GM21423 (cell line): ENCODE measurements around the gene BEAN1.

Experiments used
- ATAC-seq: cut with Tn5 transposase; IDR thresholded peaks from one replicate; pipeline ENCODE4 v1.9.1; 2021; ENCODE audit warnings: mild to moderate bottlenecking, moderate library complexity; ENCODE audit not compliant: unreplicated experiment

Gene BEAN1

DNA sequence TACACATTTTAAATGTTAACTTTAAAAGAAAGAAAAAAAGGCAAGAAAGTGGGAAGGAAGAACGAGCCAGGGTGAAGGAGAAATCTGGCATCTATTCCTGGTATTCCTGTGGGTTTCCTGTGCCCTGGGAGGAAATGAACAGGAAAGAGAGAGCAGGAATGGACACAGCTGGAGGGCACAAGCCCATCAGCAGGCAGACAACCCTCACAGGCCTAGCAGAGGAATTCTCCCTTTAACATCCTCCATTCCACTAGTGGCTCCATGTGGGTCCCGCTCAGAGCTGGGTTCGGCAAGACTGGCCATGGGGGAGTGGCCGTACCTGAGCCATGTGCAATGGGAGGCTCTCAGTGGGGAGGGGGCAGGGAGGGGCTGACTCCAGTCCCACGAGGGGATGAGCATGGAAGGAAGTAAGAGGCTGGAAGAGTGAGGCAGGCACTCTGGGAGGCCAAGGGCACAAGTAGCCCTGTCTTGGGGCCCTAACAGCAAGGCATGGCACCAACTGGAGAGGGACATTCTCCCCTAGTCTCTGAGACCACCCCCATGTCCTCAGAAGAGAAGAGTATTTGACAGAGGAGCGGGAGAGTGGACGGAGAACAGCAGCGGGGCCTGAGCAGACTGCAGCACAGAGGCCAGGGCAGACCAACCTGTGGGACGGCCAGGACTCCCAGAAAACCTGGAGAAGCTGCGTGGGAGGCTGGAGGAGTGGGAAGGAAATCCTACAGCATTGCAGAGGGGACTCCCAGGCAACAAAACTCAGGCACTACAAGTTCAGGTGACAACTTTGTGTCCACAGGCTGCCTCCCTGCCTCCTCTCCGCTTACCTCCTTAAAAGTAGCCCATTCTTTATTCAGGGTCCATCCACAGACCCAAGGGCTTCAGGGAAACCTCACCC lies 92.6 kb downstream of the BEAN1 start:
- no peak for ATAC-seq

DNA sequence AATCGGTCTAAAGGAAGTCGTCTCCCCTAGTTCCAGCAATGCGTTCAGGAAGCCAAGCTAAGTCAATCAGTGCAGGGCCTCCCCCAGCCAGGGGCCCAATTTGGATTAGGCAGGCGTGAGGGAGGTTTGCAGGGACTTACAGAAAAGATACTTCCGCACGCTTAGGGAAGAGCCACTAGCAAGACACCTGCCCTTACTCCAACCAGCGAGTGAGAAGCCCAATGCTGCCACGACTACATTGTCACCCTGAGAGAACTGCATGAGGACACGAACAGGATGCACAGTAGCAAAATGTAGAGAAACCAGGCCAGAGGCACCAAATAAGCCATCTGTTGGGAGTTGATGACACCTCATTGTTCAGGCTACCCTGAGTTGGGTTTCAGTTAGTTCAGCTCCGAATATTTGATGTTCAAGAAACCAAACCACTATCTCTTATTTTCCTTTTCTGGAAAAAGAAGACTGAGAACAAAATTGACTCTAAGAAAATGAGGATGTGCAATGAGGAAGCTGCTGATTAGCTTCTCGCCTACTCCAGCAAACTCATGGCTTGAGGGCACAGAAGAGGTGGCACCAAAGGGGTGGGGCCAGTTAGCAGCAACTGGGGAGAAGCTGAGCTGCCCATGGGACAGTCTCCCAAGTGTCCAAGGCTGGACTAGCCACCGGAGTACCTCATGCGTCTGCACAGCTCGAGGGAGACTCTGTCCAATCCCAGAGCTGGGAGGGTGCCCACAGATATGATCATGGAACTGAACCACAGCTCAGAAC lies 93.5 kb downstream of the BEAN1 start:
- no peak for ATAC-seq

DNA sequence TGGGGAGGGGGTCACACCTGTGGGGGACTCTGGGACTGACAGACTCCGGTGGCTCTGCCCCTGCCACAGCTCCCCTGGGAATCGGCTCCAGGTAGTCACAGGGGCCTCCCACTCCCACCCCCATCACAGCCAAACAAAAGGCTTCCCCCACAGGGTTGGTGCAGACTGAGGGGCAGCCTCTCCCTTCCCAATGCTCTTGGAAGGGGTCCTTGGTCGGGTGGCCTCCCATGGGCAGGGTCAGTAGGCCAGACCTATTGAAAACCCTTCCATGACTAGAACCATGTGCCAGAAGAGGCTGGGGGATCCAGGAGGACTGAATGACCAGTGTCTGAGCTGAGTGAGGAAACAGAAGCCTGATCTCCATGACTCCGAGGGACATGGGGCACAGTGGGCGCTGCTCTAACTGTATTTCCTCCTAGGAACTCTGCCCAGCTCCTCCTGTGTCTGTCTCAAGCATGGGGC lies 94.2 kb downstream of the BEAN1 start:
- ATAC-seq = no peak

DNA sequence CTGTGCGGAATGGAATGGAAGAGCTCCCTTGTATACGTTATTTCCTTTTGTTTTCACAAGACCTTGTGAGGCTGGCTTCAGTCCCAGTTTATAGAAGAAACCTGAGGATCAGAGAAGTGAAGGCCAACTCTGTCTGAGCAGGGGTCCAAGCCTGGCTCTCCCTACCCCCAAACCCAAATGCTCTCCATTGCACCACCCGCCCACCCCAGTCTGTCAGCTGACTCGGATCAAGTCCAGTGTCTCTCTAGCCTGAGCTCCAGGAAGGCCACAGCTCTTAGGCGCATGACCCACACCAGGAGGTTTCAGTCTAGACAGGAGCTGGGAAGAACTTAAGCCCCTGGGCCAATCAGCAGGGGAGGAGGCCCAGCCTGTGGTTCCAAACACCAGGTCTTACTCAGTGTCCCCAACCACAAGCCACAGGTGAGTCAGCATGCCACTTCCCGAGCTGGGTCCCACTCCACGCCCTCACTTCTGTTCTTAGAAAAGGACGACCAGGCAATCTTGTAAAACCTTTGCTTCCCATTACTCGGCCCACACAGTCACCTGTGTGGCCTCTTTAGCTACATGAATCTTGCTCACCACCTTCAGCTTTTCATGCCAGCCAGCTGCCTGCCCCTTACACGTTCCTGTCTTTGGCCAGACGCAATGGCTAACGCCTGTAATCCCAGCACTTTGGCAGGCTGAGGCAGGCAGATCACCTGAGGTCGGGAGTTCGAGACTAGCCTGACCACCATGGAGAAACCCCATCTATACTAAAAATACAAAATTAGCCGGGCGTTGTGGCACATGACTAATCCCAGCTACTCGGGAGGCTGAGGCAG lies 95.1 kb downstream of the BEAN1 start:
- ATAC-seq = peak; percentile 62

DNA sequence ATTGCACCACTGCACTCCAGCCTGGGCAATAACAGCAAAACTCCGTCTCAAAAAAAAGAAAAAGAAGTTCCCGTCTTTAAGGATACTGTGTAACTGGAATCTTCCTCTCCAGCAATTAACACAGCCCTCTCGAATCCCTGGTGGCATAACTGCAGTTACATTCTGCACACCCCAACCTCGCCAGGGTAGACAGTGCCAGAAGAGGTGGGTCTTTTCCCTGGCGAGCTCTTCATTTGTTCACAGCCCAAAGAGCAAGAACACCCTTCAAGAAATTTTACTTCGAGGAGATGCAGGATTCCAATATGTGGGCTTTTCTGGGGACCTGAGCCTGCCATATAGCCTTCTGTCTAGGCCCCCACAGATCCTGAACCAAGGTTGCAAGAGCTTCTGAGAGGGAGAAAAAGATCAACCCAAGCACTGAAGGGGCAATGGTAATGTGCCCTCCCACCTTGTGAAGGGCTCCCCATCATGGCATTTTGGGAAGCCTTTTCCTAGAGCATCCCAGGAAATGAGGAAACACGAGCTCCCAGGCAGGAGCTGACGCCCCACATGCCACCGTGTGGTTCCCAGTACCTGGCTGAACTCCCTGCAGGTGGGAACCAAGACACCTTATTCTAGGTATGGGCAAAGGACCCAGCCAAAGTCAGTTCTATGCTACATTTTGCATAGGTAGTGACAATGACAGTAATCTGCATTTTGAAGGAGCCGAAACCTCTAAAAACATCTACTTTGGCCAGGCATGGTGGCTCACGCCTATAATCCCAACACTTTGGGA lies 95.9 kb downstream of the BEAN1 start:
- ATAC-seq = no peak

DNA sequence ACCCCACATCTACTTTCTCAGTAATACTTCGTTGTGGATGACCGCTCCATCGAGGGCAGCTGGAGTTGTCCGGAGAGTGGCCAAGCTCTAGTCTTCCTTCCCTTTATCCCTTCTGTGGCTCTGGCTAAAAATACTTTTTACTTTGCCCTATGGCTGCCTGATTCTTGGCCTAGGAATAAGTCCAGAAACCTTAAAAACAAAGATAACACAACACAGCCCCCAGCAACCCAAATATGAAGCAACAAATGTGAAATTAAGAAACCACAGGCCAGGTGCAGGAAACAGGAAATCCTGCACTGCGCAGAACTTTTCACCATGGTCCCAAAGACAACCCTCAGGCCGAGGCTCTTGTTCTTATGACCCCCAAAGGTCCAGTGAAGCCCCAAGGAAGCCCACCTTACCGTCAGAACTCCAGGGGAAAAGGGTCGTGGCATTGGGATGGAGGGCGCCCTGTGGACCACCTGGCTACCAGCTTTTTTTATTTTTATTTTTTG lies 96.8 kb downstream of the BEAN1 start:
- peak; percentile 32 for ATAC-seq

DNA sequence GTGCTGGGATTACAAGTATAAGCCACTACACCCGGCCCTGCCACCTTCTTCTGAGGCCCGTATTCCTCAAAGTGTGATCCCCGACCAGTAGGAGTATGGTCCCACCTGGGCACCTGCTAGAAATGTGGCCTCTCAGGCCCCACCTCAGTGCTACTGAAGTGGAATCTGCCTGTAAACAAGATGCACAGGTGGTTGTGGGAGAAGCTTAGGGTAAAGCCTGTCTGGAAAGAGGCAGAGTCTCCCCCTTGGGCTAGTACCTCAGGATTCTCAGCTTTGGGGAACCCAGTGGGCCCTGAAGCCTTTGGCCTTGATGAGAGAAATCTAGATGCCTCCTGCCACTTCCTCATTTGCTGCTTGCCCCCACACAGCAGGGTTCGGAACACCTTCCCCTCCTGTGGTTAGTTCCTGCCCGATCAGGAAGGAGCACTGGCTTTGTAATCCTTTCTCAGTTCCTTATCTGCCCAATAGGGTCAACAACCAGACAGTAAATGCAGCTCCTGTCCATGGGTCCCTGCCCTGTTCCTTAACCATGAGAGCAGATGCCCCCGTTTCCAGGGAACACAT lies 97.6 kb downstream of the BEAN1 start:
- peak; percentile 62 for ATAC-seq

DNA sequence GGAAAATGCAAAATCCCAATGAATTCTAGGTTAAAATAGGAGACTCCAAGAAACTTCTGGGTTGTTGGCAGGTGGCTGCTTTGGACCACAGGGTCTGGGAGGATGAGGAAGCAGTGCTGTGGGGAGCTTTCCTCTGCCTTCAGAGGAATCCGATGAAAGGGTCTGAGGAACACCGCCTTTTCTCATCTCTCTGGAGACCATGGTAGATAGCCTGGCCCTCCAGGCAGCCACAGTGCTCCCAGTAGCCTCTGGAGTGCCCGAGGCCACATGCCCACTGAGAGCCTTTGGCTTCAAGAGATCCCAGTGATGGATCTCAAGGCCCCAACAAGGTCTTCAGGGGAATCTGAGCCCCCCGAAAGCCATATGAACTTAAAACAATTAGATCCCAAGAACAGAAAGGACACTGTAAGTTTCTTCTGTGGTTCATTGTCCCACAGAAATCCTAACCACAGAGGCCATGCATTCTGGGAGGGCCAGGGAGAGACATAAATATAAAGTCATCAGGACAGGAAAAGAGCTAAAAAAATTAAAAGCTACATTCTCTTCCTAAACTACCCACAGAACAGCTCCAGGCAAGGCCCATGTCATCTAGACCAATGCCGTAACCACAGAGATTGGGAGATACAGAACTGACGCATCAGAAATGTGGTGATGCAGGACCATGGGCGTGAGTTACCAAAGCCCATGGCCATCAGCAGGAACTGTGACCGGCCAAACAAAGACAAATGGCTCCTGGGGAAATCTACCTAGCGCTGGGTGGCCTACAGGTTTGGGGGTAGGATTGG lies 98.5 kb downstream of the BEAN1 start:
- ATAC-seq = no peak

DNA sequence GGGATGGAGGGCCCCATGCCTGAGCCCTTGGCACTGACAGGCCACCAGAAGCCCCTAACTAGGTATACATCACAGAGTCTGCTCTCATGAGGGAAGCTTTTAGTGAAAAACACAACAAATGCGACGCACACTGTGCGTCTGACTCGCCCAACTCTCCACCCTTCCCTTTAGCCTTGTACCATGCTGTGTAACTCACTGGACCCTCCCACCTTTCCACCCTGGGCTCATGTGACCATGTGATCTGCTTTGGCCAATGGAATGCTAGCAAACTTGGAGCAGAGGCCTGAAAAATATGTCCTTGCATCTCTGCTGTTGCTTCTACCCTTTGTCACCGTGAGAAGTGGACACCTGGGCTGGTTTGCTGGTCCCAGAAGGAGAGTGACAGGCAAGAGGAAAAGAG lies 101.2 kb downstream of the BEAN1 start:
- ATAC-seq = no peak

DNA sequence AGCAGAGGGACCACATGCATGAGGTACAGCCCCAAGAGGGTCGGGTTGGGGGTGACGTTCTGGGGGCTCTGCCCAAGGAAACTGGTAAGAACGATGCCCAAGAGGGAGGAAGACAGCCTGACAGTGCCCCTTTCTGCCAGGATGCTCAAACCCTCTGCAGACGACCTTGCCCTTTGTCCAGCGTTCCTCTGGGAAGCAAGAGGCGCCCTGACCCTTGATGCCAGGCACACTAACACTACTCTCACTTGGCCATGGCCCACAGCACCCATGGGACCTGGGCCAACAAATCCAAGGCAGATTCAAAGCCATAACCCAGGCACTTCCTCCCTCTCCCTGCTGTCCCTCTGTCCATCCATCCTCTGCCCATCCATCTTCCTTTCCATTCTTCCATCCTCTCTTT lies 102.4 kb downstream of the BEAN1 start:
- ATAC-seq = no peak
